ENCODE results near the gene ATG2A. TPM values are rescaled to one million over a fixed set of nuclear protein-coding genes. Genes with fewer than 3 reads are reported as not detected.

The ATG2A gene
- total and polyA plus RNA-seq, 2 of the 8 experiments (the other 6 are each of a cell fraction or from before 2014, with no cell fraction given) = 12.1 to 22.1 TPM

DNA sequence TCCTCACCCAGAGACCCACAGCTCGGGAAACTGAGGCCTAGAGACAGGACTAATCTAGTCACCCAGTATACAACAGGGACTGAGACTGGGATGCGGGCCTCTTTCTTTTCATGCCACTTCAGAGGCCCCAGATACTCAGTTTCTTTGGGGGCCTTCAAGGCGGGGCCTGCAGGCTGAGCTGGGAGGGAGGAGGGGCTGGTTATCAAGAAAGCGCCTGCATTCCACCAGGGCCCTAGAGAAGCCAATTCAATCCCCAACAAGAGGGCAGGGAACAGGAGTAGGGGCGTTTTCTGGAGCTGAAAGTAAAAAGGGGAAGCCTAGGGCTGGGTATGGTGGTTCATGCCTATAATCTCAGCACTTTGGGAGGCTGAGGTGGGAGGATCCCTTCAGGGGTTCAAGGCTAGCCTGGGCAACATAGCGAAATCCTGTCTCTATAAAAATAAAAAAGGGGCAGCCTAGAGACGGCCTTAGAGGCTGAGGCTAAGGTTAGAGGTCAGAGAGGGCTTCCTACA is 1.6 kb downstream of the ATG2A start:
- Histone ChIP-seq H3K27me3 (replicated peaks in 1 of 4; ENCODE audit: control insufficient read depth in 3 of 4, extremely low read depth in 1 of 4, insufficient read depth in 3 of 4, low read length in 3 of 4) (no peaks in the 10 kb centered on the region), H2BK15ac (ENCODE audit: low read length) (no peak overlapping the region), H3K4me3 (ENCODE audit: extremely low read depth in 1 of 4, insufficient read depth in 2 of 4, low read depth in 3 of 4, low read length in 4 of 4) (no peak overlapping the region), H2BK5ac (ENCODE audit: low read depth, low read length) (no peak overlapping the region), H2AK5ac (ENCODE audit: low read depth, low read length) (no peak overlapping the region), H4K8ac (ENCODE audit: extremely low read depth, insufficient read depth, low read length) (0 out of 2 replicates have a peak overlapping the region, but pooled peaks have one; percentile 87), H4K5ac (ENCODE audit: insufficient read length, low read depth, low read length) (no peak overlapping the region), H3K36me3 (ENCODE audit: control insufficient read depth in 2 of 4, insufficient read depth in 4 of 4, low read length in 3 of 4) (peaks cover 4 to 8% (median 7%) of the 10 kb centered on the region in 4 experiments; a peak in 5 of 8 replicates), H2BK20ac (ENCODE audit: low read length) (no peak overlapping the region), H2AFZ (ENCODE audit: low read length) (no peak overlapping the region), H4K20me1 (replicated peaks in 1 of 2; ENCODE audit: control insufficient read depth in 1 of 2, insufficient read depth in 2 of 2, low read length in 2 of 2) (peaks cover 2% of the 10 kb centered on the region in 2 experiments), H3K14ac (ENCODE audit: insufficient read length) (no peak overlapping the region), H3K27ac (ENCODE audit: low read depth, low read length) (no peak overlapping the region), H3K23ac (ENCODE audit: insufficient read length) (no peak overlapping the region), H2BK12ac (ENCODE audit: low read depth, low read length) (no peak overlapping the region), H2BK120ac (replicated peaks; ENCODE audit: low read depth, low read length) (no peak overlapping the region), H3K79me2 (ENCODE audit: control insufficient read depth in 1 of 2, insufficient read depth in 2 of 2, low read length in 2 of 2) (no peaks in the 10 kb centered on the region), H3K9ac (replicated peaks in 1 of 4; ENCODE audit: extremely low read depth in 1 of 4, low read depth in 3 of 4, low read length in 3 of 4) (peak overlapping the region in 2 of 4 experiments; percentile 82 to 90; a peak in 3 of 7 replicates), H3K79me1 (ENCODE audit: low read depth, low read length) (0 out of 2 replicates have a peak, but pooled peaks cover 3% of the 10 kb centered on the region), H3K9me3 (ENCODE audit: insufficient read depth in 2 of 2, low read depth in 1 of 2, low read length in 1 of 2) (no peaks in the 10 kb centered on the region), H3K56ac (replicated peaks; ENCODE audit: insufficient read length, low read depth, low read length) (no peak overlapping the region), H3K4me1 (replicated peaks in 1 of 4; ENCODE audit: control insufficient read depth in 3 of 4, insufficient read depth in 4 of 4, low read length in 3 of 4) (peaks cover 0 to 11% (median 4%) of the 10 kb centered on the region in 4 experiments; a peak in 5 of 7 replicates), H3K23me2 (ENCODE audit: low read depth, low read length) (peaks cover 13% of the 10 kb centered on the region), H3K18ac (ENCODE audit: extremely low read depth, low read length) (no peak overlapping the region), H4K91ac (replicated peaks; ENCODE audit: insufficient read length, low read length) (no peak overlapping the region), H3K4ac (replicated peaks; ENCODE audit: insufficient read length, low read depth, low read length) (no peak overlapping the region), H3K4me2 (ENCODE audit: insufficient read depth in 1 of 2, low read depth in 2 of 2, low read length in 2 of 2) (peak overlapping the region; percentile 88 to 98; a peak in 2 of 4 replicates)
- 80% methylated on average over 7 of the region's 7 CpGs; no CpG with 5 or more reads in 1 of the 2 experiments for WGBS, 2 experiments (ENCODE audit: extremely low coverage in 1 of 2, insufficient coverage in 1 of 2, insufficient read length in 1 of 2, insufficient replicate concordance in 2 of 2, low coverage in 1 of 2, low lambda C conversion rate in 2 of 2, missing lambda C conversion rate in 1 of 2)
- POLR2A ChIA-PET (ENCODE audit: partially characterized antibody) = interaction anchor here (1.4 kb wide), 1 partner anchor 16 kb away, joined by 3 read pairs; no protein-coding TSS in a partner anchor
- CTCF ChIA-PET (ENCODE audit: partially characterized antibody) = interaction anchor here (0.5 to 1.9 kb wide), 16 partner anchors 15 to 775 kb away, joined by 3 to 7 read pairs (median 3); partner anchors contain the start of genes ARL2 and BATF2
- TF ChIP-seq HDAC6 (IDR thresholded peaks at IDR 0.05; ENCODE audit: low read depth, low read length) = no peak
- TF ChIP-seq RXRA (IDR thresholded peaks at IDR 0.05; ENCODE audit: insufficient read depth, low read depth, low read length) = no peak
- TF ChIP-seq MAFK (IDR thresholded peaks at IDR 0.05; ENCODE audit: low read depth, low read length) = no peak
- TF ChIP-seq POLR2A (IDR thresholded peaks at IDR 0.05; ENCODE audit: control extremely low read depth in 1 of 2, low read depth in 2 of 2, low read length in 2 of 2) = no peak
- no peak for TF ChIP-seq JUND (IDR thresholded peaks at IDR 0.05; ENCODE audit: low read length)
- no peak for TF ChIP-seq KDM5A (IDR thresholded peaks at IDR 0.05; ENCODE audit: low read length)
- TF ChIP-seq CBX5 (IDR thresholded peaks at IDR 0.05; ENCODE audit: low read depth, low read length) = no peak
- no peak for TF ChIP-seq CBX8 (IDR thresholded peaks at IDR 0.05; ENCODE audit: borderline replicate concordance, low read depth, low read length)
- no peak for TF ChIP-seq CEBPB (IDR thresholded peaks at IDR 0.05; ENCODE audit: low read depth, low read length)
- no peak for TF ChIP-seq TBP (IDR thresholded peaks at IDR 0.05; ENCODE audit: low read depth, low read length)
- no peak for TF ChIP-seq TEAD4 (IDR thresholded peaks at IDR 0.05; ENCODE audit: low read depth, low read length)
- TF ChIP-seq, protein P1, sequence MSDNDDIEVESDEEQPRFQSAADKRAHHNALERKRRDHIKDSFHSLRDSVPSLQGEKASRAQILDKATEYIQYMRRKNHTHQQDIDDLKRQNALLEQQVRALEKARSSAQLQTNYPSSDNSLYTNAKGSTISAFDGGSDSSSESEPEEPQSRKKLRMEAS (IDR thresholded peaks at IDR 0.05) = no peak
- no peak for TF ChIP-seq TCF12 (IDR thresholded peaks at IDR 0.05; ENCODE audit: low read depth, low read length)
- TF ChIP-seq POU5F1 (IDR thresholded peaks at IDR 0.05; ENCODE audit: low read depth, low read length) = no peak
- TF ChIP-seq FOSL1 (IDR thresholded peaks at IDR 0.05; ENCODE audit: insufficient read depth, low read depth, low read length) = no peak
- no peak for DNase-seq (ENCODE audit: low read depth in 1 of 2, low spot score in 2 of 2)
- no peak for FAIRE-seq
